ENCODE results near the gene THOC2. TPM values are rescaled to one million over a fixed set of nuclear protein-coding genes. Genes with fewer than 3 reads are reported as not detected.

THOC2 gene
- total and polyA plus RNA-seq, 10 of the 15 experiments (the other 5 are each of a cell fraction or from before 2014, with no cell fraction given): 64.8 to 136 (median 75.1) TPM

GRCh38 chrX:123742440-123742839 lies 9.6 kb upstream of the THOC2 start (continued):
- TF ChIP-seq RELB (IDR thresholded peaks at IDR 0.05; ENCODE audit: low read depth) (no peak), RFX5 (IDR thresholded peaks at IDR 0.05; ENCODE audit: low read depth, low read length) (no peak), REST (IDR thresholded peaks at IDR 0.05; ENCODE audit: low read depth, low read length) (no peak)

- Histone ChIP-seq H3K4me1 (ENCODE audit: control insufficient read depth, insufficient read depth, low read length) (no peaks in the 10 kb centered on the region), H2AFZ (ENCODE audit: control insufficient read depth, low read depth, low read length) (no peak overlapping the region), H3K36me3 (ENCODE audit: control insufficient read depth in 2 of 2, insufficient read depth in 2 of 2, low read length in 1 of 2) (no peaks in the 10 kb centered on the region), H3K4me3 (no peak overlapping the region), H3K27me3 (replicated peaks in 1 of 2; ENCODE audit: control insufficient read depth in 2 of 2, insufficient read depth in 2 of 2, low read length in 1 of 2) (no peaks in the 10 kb centered on the region; a peak in 1 of 4 replicates), H3K27ac (ENCODE audit: control insufficient read depth, insufficient read depth) (no peak overlapping the region), H3K9me3 (replicated peaks; ENCODE audit: control insufficient read depth, insufficient read depth, low read length) (no peaks in the 10 kb centered on the region), H3K4me2 (ENCODE audit: control insufficient read depth, insufficient read depth) (no peak overlapping the region), H4K20me1 (ENCODE audit: control insufficient read depth, insufficient read depth) (no peaks in the 10 kb centered on the region), H3K79me2 (ENCODE audit: control insufficient read depth, insufficient read depth, low read length) (no peaks in the 10 kb centered on the region), H3K9ac (ENCODE audit: control insufficient read depth, insufficient read depth, low read length) (no peak overlapping the region)
- FAIRE-seq (no peak), ATAC-seq (no peak), DNase-seq (ENCODE audit: low read depth, low spot score) (no peak)
- SMC1A ChIA-PET (ENCODE audit: uncharacterized antibody, unreplicated experiment): interaction anchor here (1.7 kb wide), 1 partner anchor 13 kb away, joined by 4 read pairs; no protein-coding TSS in a partner anchor
- no TSS peak for BruUV-seq (replicated peaks)
- in situ Hi-C loops (cut with MboI) (no loop called here), intact Hi-C loops (cut with micrococcal nuclease; ENCODE audit: unreplicated experiment) (no loop called here)
- TF ChIP-seq SMARCA5 (IDR thresholded peaks at IDR 0.05): no peak
- no peak for TF ChIP-seq SP1 (IDR thresholded peaks at IDR 0.05; ENCODE audit: low read depth, low read length)
- no peak for TF ChIP-seq IKZF2 (IDR thresholded peaks at IDR 0.05)
- no peak for TF ChIP-seq PAX5 (IDR thresholded peaks at IDR 0.05; ENCODE audit: borderline replicate concordance, low read depth, low read length)
- no peak for TF ChIP-seq SMC3 (IDR thresholded peaks at IDR 0.05; ENCODE audit: borderline replicate concordance, low read length)
- TF ChIP-seq NBN (IDR thresholded peaks at IDR 0.05): no peak
- no peak for TF ChIP-seq NRF1 (conservative IDR thresholded peaks at IDR 0.05; ENCODE audit: low read depth, low read length)
- TF ChIP-seq BHLHE40 (IDR thresholded peaks at IDR 0.05; ENCODE audit: borderline replicate concordance in 1 of 2, low read depth in 2 of 2, low read length in 1 of 2): no peak
- no peak for TF ChIP-seq RBBP5 (conservative IDR thresholded peaks at IDR 0.05)
- TF ChIP-seq JUND (IDR thresholded peaks at IDR 0.05; ENCODE audit: low read depth, low read length): no peak
- no peak for TF ChIP-seq ATF3 (IDR thresholded peaks at IDR 0.05; ENCODE audit: borderline replicate concordance, extremely low read depth, low read depth, low read length)
- TF ChIP-seq NFYB (IDR thresholded peaks at IDR 0.05; ENCODE audit: insufficient read depth, low read depth, low read length): no peak
- no peak for TF ChIP-seq BMI1 (IDR thresholded peaks at IDR 0.05; ENCODE audit: borderline replicate concordance)
- CTCF ChIA-PET: no interaction called here
- 38% methylated on average over 3 of the region's 3 CpGs for WGBS (ENCODE audit: insufficient coverage, insufficient replicate concordance, low lambda C conversion rate, missing lambda C conversion rate)
- RAD21 ChIA-PET (ENCODE audit: unreplicated experiment): no interaction called here
- POLR2A ChIA-PET: no interaction called here
Observed at GRCh38 chrX:123740536-123740935, 7.7 kb upstream of the THOC2 start.

All from GM12878 (cell line).